Inflammatory macrophage treated with lipopolysaccharide for 4 hours (primary cell): ENCODE measurements around the gene PAGE4.

Experiments
- DNase-seq: peaks from one replicate; pipeline ENCODE4 v3.0.0-alpha.2; 2020

Gene PAGE4

DNA sequence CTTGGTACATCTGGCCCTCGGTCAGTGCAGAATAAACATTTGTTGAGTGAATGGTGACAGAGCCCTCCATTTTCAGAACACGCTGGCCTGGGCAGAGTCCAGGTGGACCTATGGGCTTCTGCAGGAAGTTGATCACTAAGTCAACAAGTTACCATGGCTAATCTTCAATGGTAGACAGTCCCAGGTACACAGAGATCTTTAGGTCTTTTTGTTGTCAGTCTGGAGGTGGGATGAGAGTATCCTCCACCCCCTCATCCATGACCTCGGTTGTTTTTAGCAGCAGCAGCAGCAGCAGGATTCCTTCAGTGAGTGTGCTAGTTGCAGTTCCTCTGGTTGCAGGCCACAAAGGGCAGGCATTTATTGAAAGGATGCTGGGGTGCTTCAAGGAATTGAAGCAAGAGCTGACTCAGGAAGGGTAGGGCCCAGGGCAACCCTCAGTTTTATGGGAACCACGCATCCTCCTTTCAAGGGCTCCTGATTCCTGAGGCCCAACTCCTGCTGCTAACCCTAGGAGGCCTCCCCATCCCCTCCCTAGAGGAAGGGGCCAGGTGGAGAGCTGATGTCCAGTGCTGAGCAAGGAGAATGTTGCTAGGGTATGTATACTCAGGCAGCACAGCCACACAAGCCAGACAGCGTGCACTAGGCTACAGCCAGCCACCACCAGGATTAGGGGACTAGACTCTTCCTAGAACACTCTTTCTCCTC lies 48.4 kb downstream of the PAGE4 start:
- peak; percentile 17 for DNase-seq

DNA sequence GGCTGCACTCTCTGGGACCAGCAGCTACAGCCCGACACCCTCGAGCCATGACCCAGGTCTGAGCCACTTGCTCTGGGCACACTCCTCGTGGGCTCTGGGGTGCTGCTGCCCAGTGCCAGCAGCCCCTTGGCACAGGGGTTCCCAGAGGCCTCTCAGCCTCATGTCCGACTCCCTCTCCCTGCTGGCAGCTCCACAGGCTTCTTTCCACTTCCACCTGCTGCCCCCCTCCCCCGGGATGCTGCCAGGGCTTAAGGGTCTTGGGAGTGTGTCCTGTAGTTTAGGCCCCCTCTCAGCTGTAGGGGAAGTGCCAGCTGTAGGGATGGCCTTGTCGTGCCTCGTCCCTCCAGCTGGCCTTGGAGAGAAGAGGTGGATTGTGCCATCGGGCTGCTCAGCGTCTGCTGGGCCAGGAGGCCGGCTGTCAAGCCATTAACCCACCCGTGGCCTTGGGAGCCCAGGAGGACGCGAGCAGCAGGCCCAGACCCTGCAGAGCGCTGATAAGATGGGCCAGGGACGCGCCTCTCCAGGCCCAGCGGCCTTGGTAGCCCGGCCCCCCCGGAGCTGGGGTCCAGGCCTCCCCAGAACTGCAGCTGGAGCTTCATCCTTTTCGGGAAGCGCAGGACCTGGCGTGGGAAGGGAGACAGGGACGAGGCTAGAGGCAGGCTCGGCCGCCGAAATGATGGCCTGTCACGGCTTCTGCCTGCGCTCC lies 49.2 kb downstream of the PAGE4 start:
- no peak for DNase-seq

DNA sequence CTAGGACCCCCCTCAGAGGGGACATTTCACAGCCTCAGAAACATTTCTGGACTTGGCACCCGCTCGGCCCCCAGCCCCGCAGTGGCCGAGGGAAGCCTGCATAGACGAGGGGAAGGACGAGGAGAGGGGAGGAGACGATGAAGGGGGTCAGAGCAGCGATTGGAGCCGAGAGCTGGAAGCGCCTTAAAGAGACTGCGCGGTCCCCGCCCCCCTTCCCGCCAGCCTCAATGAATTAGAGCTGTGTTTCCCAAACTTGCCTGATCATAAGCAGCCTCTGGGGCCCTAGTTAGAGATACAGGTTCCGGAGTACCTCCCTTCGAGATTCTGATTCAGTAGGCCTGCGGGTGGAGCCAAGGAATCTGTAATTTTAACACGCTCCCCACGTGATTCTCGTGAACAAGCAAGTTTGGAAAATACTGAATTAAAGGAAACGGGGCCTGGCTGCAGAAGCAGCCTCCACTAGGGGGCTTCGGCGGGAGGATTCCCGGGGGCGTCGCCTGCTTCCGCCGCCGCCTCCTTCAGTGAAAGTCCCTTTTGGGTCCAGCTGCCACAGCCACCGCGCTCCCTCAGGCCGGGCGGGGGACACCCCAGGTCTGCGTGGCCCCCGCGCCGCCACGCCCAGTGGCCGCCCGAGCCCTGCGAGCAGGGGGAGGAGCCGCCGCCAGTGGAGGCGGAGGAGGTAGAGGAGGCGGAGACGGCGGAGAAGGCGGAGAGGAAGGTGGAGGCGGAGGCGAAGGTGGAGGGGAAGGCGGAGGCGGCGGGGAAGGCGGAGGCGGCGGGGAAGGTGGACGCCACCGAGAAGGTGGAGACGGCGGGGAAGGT lies 49.9 kb downstream of the PAGE4 start, which contains the start of gene USP27X:
Gene USP27X (plus strand): TSS at position 651 of the 822 bp plus-strand sequence. CDS start 824 bp downstream, outside the sequence.
- peak; percentile 74 for DNase-seq

DNA sequence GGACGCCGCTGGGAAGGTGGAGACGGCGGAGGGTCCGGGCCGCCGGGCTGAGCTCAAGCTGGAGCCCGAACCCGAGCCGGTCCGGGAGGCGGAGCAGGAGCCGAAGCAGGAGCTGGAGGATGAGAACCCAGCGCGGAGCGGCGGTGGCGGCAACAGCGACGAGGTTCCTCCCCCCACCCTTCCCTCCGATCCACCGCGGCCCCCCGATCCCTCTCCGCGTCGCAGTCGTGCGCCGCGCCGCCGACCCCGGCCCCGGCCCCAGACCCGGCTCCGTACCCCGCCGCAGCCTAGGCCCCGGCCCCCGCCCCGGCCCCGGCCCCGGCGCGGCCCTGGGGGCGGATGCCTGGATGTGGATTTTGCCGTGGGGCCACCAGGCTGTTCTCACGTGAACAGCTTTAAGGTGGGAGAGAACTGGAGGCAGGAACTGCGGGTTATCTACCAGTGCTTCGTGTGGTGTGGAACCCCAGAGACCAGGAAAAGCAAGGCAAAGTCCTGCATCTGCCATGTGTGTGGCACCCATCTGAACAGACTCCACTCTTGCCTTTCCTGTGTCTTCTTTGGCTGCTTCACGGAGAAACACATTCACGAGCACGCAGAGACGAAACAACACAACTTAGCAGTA lies 50.7 kb downstream of the PAGE4 start:
- DNase-seq = peak; percentile 4

DNA sequence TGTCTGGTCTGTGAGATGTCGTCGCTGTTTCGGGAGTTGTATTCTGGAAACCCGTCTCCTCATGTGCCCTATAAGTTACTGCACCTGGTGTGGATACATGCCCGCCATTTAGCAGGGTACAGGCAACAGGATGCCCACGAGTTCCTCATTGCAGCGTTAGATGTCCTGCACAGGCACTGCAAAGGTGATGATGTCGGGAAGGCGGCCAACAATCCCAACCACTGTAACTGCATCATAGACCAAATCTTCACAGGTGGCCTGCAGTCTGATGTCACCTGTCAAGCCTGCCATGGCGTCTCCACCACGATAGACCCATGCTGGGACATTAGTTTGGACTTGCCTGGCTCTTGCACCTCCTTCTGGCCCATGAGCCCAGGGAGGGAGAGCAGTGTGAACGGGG lies 51.6 kb downstream of the PAGE4 start:
- DNase-seq = no peak
